ENCODE measurements around the gene BNIP5.

The BNIP5 gene

GRCh38 chr6:36296240-36296639 lies 40.4 kb downstream of the BNIP5 start:
- no peak for DNase-seq (ENCODE audit: low read depth in 2 of 2)

DNA sequence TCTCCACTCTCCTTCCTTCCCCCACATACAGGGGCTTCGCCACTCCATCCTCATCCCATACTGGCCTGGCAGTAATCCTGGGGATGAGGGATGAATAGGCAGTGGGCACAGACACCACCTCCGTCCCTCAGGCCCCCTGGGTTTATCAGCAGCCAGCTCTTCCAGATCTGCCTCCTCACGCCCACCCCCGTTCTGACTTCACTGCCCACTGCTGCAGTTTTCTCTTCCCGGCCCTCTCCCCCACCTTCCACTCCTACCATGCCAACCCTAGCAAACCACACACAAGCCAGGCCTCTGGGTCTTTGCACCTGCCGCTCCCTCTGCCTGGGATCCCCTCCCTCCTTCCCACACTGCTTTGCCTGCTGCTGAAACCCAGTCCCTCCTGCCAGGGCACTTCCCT lies 44.5 kb downstream of the BNIP5 start:
- no peak for DNase-seq (ENCODE audit: low read depth in 2 of 2)

DNA sequence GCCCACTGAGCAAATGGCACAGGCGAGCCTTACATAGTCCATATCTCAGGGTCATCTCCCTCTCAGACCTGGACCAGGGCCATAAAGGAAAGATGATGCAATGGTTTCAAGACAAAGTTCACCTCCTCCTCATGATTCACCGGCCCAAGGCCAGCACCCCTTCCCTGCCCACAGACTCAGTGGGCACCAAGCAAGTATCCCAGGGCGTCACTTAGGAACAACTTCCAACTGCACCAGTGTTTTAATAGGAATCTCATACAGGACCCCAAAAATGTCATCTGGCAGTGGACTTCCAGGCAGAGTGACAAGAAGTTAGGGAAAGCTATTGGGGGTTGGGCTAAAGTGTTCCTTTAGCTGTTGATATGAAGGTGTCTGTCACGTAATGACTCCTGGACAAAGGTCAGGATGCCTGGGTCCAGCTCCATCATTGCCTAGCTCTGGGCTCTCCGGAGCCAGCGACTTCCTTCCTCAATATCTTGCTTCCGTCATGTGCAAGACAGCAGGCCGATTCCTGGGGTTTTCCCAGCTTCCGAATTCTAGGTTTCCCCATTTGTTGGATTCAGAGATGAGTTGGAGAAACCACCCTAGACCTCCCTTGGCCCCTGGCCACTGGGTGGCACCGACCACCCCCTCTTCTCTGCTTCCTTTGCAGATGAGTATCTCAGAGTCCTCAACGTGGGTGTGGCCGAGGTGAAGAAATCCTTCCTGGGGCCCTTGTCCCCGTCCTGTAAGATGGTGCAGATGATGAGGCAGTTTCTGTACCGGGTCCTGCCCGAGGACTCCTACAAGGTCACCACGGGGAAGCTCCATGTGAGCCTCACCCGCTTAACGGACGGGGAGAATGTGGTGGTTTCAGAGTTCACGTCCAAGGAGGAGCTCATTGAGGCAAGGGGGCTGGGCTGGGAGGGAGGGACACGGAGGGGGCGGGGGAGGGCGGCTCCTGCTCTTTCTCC lies 45.7 kb downstream of the BNIP5 start:
- no peak for DNase-seq (ENCODE audit: low read depth in 2 of 2)

GRCh38 chr6:36289281-36289878 lies 47.3 kb downstream of the BNIP5 start:
- no peak for DNase-seq (ENCODE audit: low read depth in 2 of 2)

GRCh38 chr6:36286858-36287257 lies 49.8 kb downstream of the BNIP5 start:
- no peak for DNase-seq (ENCODE audit: low read depth in 2 of 2)

DNA sequence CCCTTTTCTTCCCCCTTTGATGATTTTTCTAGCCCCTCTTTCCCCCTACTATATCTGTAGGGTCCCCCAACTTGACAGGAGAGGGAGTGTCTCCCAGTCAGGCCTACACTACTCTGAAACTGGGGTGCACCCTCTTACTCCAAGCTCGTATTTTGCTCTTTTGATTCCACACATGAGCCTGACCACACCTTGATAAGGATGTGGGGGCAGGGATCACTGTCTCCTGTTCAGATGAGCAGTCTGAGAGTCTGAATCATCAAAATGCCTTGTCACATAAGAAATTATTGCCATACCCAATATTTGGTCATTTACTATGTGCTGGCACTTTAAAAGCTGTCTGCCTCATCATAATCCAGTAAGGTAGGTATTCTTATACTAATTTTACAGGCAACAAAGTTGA lies 50.9 kb downstream of the BNIP5 start:
- DNase-seq (ENCODE audit: low read depth in 2 of 2), result no peak

DNA sequence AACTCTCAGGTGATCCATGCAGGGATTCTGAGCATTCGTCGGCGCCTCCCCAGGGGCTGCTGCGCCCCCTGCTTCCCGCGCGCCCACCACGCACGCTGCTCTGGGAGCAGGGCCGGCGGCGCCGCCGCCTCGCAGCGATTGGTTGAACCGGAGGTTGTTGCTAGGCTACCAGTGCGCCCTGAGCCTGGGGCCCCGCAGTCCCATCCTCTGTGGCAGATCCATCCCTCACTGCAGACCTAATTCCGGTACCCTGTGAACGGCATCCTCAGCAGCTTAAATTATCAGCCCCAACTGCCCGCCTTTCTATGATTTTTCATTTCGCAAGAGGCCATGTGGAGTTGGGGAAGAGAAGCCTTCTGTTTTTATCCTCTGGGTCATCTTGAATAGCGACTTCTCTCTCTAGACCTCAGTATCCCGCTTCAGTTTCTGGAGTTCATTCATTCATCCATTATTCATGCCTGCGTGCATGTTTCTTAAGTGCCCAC lies 51.5 kb downstream of the BNIP5 start:
- DNase-seq (ENCODE audit: low read depth in 2 of 2), result no peak

DNA sequence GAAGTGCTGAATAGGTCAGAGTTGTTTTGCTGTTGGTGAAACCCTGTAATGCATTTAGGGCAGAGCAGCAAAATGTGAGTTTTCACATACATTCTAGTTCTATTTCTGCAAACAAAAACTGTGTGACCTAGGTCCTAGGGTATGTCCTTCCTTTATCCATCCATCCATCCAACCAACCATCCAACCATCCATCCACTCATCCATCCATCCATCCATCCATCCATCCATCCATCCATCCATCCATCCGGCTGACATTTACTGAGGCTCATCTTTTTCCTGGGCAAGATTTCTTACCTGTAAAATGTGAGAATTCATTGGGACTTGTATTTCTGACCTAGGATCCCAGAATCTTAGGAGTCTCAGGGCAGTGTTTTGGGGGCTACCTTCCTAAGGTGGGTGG lies 52.3 kb downstream of the BNIP5 start:
- no peak for DNase-seq (ENCODE audit: low read depth in 2 of 2)

GRCh38 chr6:36283608-36284007 lies 53.1 kb downstream of the BNIP5 start:
- DNase-seq (ENCODE audit: low read depth in 2 of 2), result no peak

DNA sequence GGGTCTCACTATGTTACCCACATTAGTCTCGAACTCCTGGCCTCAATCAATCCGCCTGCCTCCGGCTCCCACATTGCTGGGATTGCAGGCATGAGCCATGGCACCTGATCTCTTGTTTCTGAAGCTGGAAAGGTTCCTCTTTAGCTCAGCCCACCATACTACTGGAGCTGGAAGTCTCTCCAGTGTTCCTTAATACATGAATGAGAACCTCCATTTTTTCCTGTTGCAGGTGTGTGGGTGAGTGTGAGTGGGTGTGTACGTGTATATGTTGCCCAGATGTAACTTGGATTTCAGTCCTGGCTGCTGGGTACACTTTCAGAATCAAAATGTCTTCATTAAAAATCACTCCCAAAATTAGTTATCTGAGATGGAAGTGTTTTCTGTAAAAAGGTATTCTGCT lies 55.7 kb downstream of the BNIP5 start:
- no peak for DNase-seq (ENCODE audit: low read depth in 2 of 2)

DNA sequence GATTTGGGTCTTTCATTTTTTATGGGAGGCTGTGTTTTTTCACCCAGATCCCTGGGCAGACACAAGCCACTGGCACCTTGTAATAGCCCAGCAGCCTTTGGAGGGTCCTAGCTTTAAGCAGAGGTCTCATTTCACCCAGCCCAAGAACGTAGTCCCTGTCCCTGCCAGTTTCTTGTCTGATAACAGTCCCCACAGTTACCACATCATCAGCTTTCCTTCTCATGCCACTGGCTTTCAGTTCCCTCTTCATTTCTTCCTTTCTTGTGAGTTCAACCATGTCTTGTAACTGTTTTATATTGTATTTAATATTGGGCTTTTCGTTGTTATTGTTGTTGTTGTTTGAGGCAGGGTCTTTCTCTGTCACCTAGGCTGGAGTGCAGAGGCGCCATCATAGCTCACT lies 56.2 kb downstream of the BNIP5 start:
- DNase-seq (ENCODE audit: low read depth in 2 of 2), result no peak

DNA sequence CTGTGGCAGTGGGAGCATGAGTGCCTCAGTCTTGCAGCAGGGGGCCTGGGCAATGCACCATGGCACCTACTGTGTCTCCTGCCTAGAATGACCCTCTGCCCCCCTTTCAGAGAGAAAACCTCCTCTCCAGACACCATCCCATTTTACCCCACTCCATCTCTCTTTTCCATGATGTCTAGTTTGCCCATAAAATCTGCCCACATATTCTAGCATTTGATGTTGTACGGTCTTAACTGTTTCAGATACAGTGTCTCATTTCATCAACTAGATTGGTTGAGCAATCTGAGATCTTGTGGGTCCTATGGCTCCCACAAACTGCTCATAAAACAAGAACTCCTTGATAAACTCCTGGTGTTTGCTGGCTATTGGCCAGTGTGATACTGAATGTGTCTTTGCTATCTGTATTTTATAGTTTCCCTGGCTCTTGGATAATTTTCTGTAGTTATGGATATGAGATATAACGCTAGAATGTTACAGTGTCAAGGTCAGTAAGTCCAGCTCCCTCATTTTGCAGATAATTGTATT lies 58.7 kb downstream of the BNIP5 start:
- DNase-seq (ENCODE audit: low read depth in 2 of 2), result no peak

GRCh38 chr6:36276581-36277536 lies 59.8 kb downstream of the BNIP5 start:
- DNase-seq (ENCODE audit: low read depth in 2 of 2), result no peak

DNA sequence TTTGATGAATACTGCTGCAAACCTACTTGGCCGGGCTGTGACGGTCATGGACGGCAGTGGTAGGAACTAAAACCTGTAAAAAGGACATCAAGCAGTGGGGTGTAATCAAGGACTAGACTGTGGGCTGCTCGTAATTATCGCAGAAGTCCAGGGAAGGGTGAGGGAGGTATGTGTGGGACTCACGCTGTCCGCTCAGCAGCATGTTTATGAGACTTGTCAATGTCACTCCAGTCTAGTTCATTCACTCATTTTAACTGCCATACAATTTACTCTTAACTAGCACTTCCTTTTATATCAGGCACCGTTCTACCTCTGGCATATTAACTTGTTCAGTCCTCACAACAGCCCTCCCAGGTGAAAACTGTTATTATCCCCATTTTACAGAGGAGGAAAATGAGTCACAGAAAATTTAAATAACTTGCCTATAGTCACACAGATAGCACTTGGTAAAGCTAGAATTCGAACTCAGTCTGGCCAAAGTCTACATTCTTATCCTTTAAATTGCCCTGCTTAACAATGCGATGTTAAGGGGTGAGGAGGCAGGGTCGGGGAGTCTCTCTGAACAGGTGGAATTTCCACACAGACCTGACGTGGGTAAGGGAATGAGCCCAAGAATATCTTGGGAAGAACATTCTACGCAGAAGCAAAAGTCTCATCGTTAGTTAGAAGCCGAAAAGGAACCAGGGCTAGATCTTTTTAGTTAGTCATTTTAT lies 62.7 kb downstream of the BNIP5 start:
- DNase-seq (ENCODE audit: low read depth in 2 of 2), result no peak

DNA sequence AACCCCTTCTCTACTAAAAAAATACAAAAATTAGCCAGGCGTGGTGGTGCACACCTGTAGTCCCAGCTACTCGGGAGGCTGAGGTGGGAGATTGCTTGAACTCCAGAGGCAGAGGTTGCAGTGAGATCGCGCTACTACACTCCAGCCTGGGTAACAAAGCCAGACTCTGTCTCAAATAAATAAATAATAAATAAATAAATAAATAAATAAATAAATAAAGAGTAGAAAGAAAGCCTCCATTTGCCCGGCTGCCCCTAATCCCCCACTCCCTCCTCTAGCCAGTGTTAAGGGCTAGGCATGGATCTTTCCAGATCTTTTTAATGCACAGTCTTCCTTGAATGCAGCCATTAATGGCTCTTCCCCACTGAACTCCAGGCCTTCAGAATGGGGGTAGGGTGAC lies 63.6 kb downstream of the BNIP5 start:
- no peak for DNase-seq (ENCODE audit: low read depth in 2 of 2)

GRCh38 chr6:36272234-36272633 lies 64.5 kb downstream of the BNIP5 start:
- DNase-seq (ENCODE audit: low read depth in 2 of 2), result no peak

DNA sequence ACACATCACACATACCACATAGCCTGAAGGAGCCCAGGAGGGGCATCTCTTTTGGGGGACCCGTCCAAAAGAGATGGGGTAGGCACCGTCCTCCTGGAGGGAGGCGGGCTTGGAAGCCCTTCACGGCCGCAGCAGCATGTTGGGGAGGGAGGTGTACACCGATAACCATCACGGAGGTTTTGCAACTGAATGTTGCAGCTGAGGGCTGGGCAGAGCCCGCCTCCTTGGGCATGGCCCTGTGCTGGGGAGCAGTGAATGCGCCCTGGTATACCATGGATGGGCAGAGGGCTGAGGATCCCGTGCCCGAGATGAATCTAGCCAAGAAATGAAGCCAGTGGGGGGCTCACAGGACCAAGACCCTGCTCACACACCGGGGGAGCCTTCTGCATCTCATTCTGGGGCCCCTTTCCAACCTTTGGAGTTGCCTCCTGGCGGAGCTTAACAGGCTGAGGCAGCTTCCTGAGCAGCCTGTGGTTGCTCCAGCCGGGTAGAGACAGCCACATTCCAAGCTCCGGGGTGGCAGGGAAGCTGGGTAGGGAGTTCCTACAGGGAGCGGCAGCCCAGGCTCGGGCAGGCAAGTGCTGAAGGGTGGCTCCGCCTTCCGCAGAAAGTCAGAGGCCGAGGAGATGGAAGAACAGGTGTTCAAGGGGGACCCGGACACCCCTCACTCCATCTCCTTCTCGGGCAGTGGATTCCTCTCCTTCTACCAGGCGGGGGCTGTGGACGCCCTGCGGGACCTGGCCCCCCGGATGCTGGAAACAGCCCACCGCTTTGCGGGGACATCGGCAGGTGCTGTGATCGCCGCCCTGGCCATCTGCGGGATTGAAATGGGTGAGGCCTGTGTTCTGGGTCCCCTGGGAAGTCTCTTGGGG lies 66.6 kb downstream of the BNIP5 start, which contains the start of gene PNPLA1:
Gene PNPLA1 (plus strand): TSS at position 227 of the 872 bp plus-strand sequence. CDS start 400 bp downstream, at position 627.
- no peak for DNase-seq (ENCODE audit: low read depth in 2 of 2)

GRCh38 chr6:36268478-36269275 lies 68.0 kb downstream of the BNIP5 start:
- no peak for DNase-seq (ENCODE audit: low read depth in 2 of 2)
